Measurements from ENCODE around the gene RTL3. TPM values are rescaled to one million over a fixed set of nuclear protein-coding genes. Genes with fewer than 3 reads are reported as not detected.

Gene RTL3
- total RNA-seq (2014; rRNA removed; shearing (Covaris generic)) (not detected in 2 replicates), polyA plus RNA-seq (2016; fragmentation: Nextera tagmentation; extraction: Ambion mirVana) (not detected in 2 replicates)
- long read RNA-seq = 0 reads

- ATAC-seq (no peak), DNase-seq (ENCODE audit: low spot score) (no peak)
- TF ChIP-seq CTCF (conservative IDR thresholded peaks at IDR 0.05; ENCODE audit: low read depth in 2 of 2) = no peak
- TF ChIP-seq EZH2 (IDR thresholded peaks at IDR 0.05; ENCODE audit: low read depth, unreplicated experiment) = no peak
- no peak for TF ChIP-seq POLR2AphosphoS5 (IDR thresholded peaks at IDR 0.05; ENCODE audit: low read depth)
- no peak for TF ChIP-seq EZH2phosphoT487 (IDR thresholded peaks at IDR 0.05; ENCODE audit: unreplicated experiment)
- TF ChIP-seq REST (IDR thresholded peaks at IDR 0.05; ENCODE audit: unreplicated experiment) = no peak
- no peak for TF ChIP-seq ZNF331 (CRISPR knock-in tag; IDR thresholded peaks at IDR 0.05; ENCODE audit: low read depth)
- TF ChIP-seq ETS1 (IDR thresholded peaks at IDR 0.05) = no peak
- TF ChIP-seq JUNB (IDR thresholded peaks at IDR 0.05; ENCODE audit: unreplicated experiment) = no peak
- TF ChIP-seq STAT1 (IDR thresholded peaks at IDR 0.05; ENCODE audit: unreplicated experiment) = no peak
- no peak for TF ChIP-seq CREB1 (CRISPR knock-in tag; IDR thresholded peaks at IDR 0.05; ENCODE audit: low read depth)
- Mint-ChIP-seq H3K27ac (no peak within 1 kb of the TSS), H3K4me3 (no peak within 1 kb of the TSS), H3K27me3 (ENCODE audit: insufficient read depth, low read depth, poor library complexity) (no peaks in the 10 kb centered on the region), H3K9me3 (no peaks in the 10 kb centered on the region), H3K4me1 (no peaks in the 10 kb centered on the region), H3K36me3 (ENCODE audit: low read depth) (no peaks in the 10 kb centered on the region)
- Histone ChIP-seq H3K9me2 (ENCODE audit: insufficient read depth) (no peaks in the 10 kb centered on the region), H3K27ac (ENCODE audit: low read depth) (no peak within 1 kb of the TSS), H3K4me3 (no peak within 1 kb of the TSS), H4K20me1 (replicated peaks; ENCODE audit: insufficient read depth) (no peaks in the 10 kb centered on the region), H3K36me3 (ENCODE audit: insufficient read depth) (no peaks in the 10 kb centered on the region), H3K27me3 (ENCODE audit: insufficient read depth) (no peaks in the 10 kb centered on the region), H3K4me1 (ENCODE audit: insufficient read depth) (no peaks in the 10 kb centered on the region), H3F3A (replicated peaks; ENCODE audit: low read depth) (no peaks in the 10 kb centered on the region), H3K79me2 (replicated peaks; ENCODE audit: insufficient read depth) (no peaks in the 10 kb centered on the region), H2AFZ (no peak within 1 kb of the TSS), H3K4me2 (no peak within 1 kb of the TSS)
These were observed at the start of gene RTL3 for GRCh38 chrX:78658845-78659744. Gene RTL3 (minus strand): TSS chrX:78659328. CDS start chrX:78658420, 908 bp downstream.

All from GM23338 (cell line).